22Rv1 (cell line): ENCODE results near the gene CELF4.

Experiments used
- ZFX ChIP-seq: fragments of 450-650 bp; IDR thresholded peaks from 2 replicates; pipeline ENCODE4 v1.6.1; 2017; ENCODE audit warnings: antibody characterized with exemption, borderline replicate concordance
- TF ChIP-seq, protein P1 (sequence below): fragments of 450-650 bp; IDR thresholded peaks from 2 replicates; pipeline ENCODE4 v1.5.1; 2017; ENCODE audit warnings: mild to moderate bottlenecking

DNA sequence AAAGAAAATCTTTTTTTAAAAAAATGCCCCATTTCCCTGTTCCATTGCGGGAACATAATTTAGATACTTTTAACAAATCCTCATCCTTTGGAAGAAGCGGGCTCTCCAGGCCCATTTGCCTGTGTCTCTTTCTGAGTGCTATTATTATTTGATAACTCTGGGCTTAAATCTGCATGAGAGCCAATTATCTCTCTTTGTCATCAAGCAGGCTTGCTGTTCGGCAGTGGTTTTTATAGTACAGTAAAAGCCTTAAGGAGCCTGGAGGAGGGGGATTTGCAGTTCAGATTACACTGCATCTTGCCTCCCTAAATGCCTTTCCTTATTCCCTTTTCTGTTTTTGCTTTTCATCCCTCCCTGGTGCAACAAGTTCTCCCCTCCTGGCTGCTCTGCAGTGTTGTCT lies 50.6 kb downstream of the CELF4 start:
- TF ChIP-seq, protein P1, sequence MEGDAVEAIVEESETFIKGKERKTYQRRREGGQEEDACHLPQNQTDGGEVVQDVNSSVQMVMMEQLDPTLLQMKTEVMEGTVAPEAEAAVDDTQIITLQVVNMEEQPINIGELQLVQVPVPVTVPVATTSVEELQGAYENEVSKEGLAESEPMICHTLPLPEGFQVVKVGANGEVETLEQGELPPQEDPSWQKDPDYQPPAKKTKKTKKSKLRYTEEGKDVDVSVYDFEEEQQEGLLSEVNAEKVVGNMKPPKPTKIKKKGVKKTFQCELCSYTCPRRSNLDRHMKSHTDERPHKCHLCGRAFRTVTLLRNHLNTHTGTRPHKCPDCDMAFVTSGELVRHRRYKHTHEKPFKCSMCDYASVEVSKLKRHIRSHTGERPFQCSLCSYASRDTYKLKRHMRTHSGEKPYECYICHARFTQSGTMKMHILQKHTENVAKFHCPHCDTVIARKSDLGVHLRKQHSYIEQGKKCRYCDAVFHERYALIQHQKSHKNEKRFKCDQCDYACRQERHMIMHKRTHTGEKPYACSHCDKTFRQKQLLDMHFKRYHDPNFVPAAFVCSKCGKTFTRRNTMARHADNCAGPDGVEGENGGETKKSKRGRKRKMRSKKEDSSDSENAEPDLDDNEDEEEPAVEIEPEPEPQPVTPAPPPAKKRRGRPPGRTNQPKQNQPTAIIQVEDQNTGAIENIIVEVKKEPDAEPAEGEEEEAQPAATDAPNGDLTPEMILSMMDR, result no peak
- TF ChIP-seq ZFX, result no peak
